HepG2 (cell line): ENCODE data around the gene GUCA1A. TPM values are rescaled to one million over a fixed set of nuclear protein-coding genes. Genes with fewer than 3 reads are reported as not detected.
A peak's percentile ranks its signal among the peaks of the same experiment; 100 is the strongest.

Experiments
- DMAP1 ChIP-seq: IDR thresholded peaks from 2 replicates; pipeline ENCODE4 v1.6.1; 2016
- DNMT1 ChIP-seq: sonication (generic); formaldehyde crosslinking; IDR thresholded peaks from 2 replicates; pipeline ENCODE4 v1.5.1; 2020; ENCODE audit warnings: mild to moderate bottlenecking, missing genetic modification reagents
- NR0B2 ChIP-seq: sonication (generic); formaldehyde crosslinking; IDR thresholded peaks from 2 replicates; pipeline ENCODE4 v1.4.0; 2020; ENCODE audit warnings: mild to moderate bottlenecking, missing genetic modification reagents
- PAX8 ChIP-seq: sonication (generic); formaldehyde crosslinking; IDR thresholded peaks from 2 replicates; pipeline ENCODE4 v1.8.0; 2022; ENCODE audit warnings: mild to moderate bottlenecking, missing genetic modification reagents, borderline replicate concordance
- RXRB ChIP-seq: IDR thresholded peaks from 2 replicates; pipeline ENCODE4 v1.6.1; 2016; ENCODE audit warnings: borderline replicate concordance, missing genetic modification reagents, missing compliant biosample characterization
- SKI ChIP-seq: fragments of 450-650 bp; IDR thresholded peaks from one replicate; pipeline ENCODE4 v1.6.1; 2018; ENCODE audit warnings: mild to moderate bottlenecking; ENCODE audit not compliant: partially characterized antibody
- TBX2 ChIP-seq: sonication (generic); formaldehyde crosslinking; IDR thresholded peaks from 2 replicates; pipeline ENCODE4 v1.5.0; 2020; ENCODE audit warnings: missing genetic modification reagents, mild to moderate bottlenecking, borderline replicate concordance
- TBX3 ChIP-seq: fragments of 450-650 bp; IDR thresholded peaks from 2 replicates; pipeline ENCODE4 v1.6.1; 2017; ENCODE audit warnings: antibody characterized with exemption, mild to moderate bottlenecking, inconsistent platforms, borderline replicate concordance
- ZBTB20 ChIP-seq: sonication (generic); formaldehyde crosslinking; IDR thresholded peaks from 2 replicates; pipeline ENCODE4 v1.8.1; 2023; ENCODE audit warnings: missing genetic modification reagents, low read depth, mild to moderate bottlenecking, borderline replicate concordance
- ZBTB38 ChIP-seq: sonication (generic); formaldehyde crosslinking; IDR thresholded peaks from 2 replicates; pipeline ENCODE4 v1.5.1; 2020; ENCODE audit warnings: mild to moderate bottlenecking, missing genetic modification reagents
- ZGPAT ChIP-seq: IDR thresholded peaks from 2 replicates; pipeline ENCODE4 v1.6.1; 2016; ENCODE audit warnings: mild to moderate bottlenecking
- ZNF274 ChIP-seq: sonication (generic); formaldehyde crosslinking; IDR thresholded peaks from 2 replicates; pipeline ENCODE4 v1.5.1; 2020; ENCODE audit warnings: mild to moderate bottlenecking, missing genetic modification reagents
- ZNF567 ChIP-seq: sonication (generic); formaldehyde crosslinking; IDR thresholded peaks from 2 replicates; pipeline ENCODE4 v1.8.1; 2023; ENCODE audit warnings: mild to moderate bottlenecking, missing genetic modification reagents, borderline replicate concordance
- ZNF572 ChIP-seq: sonication (generic); formaldehyde crosslinking; IDR thresholded peaks from 2 replicates; pipeline ENCODE4 v1.5.1; 2020; ENCODE audit warnings: mild to moderate bottlenecking, missing genetic modification reagents
- ZNF576 ChIP-seq: sonication (generic); formaldehyde crosslinking; IDR thresholded peaks from 2 replicates; pipeline ENCODE4 v1.4.0; 2020; ENCODE audit warnings: mild to moderate bottlenecking, missing genetic modification reagents
- ZNF615 ChIP-seq: sonication (generic); formaldehyde crosslinking; IDR thresholded peaks from 2 replicates; pipeline ENCODE4 v1.5.0; 2020; ENCODE audit warnings: mild to moderate bottlenecking, missing genetic modification reagents, borderline replicate concordance
- ZNF687 ChIP-seq: sonication (generic); formaldehyde crosslinking; IDR thresholded peaks from 2 replicates; pipeline ENCODE4 v1.5.1; 2020; ENCODE audit warnings: mild to moderate bottlenecking, missing genetic modification reagents, moderate library complexity
- ZNF737 ChIP-seq: sonication (generic); formaldehyde crosslinking; IDR thresholded peaks from 2 replicates; pipeline ENCODE4 v1.5.0; 2020; ENCODE audit warnings: missing genetic modification reagents, mild to moderate bottlenecking, borderline replicate concordance
- ZNF776 ChIP-seq: sonication (generic); formaldehyde crosslinking; IDR thresholded peaks from 2 replicates; pipeline ENCODE4 v1.4.0; 2020; ENCODE audit warnings: mild to moderate bottlenecking, missing genetic modification reagents
- polyA plus RNA-seq, 8 experiments: library from polyadenylated mRNA; depleted of rRNA in 3 of 8; stranded (reverse) in 7 of 8; unstranded in 1 of 8; fragments of >200 nt; fragmentation: Illumina TruSeq in 4 of 8; extraction: Trizol in 4 of 8; gene quantifications; 2 replicates each; pipeline versions ENCODE4 v1.2.1 to v1.2.3, GENCODE V29; 2011 to 2016; ENCODE audit warnings: low read depth in 4 of 8, missing spikeins in 1 of 8, mixed read lengths in 1 of 8; ENCODE audit not compliant: insufficient read depth in 1 of 8
- total RNA-seq, 5 experiments: library from RNA; depleted of rRNA; stranded (reverse); fragments of >200 nt; fragmentation: Illumina TruSeq; extraction: Trizol; gene quantifications; 2 replicates each; pipeline ENCODE4 v1.2.3, GENCODE V29; 2016; ENCODE audit warnings: low read depth in 1 of 5
- TF ChIP-seq, protein P1 (sequence below): sonication (generic); formaldehyde crosslinking; IDR thresholded peaks from 2 replicates; pipeline ENCODE4 v1.8.1; 2023; ENCODE audit warnings: mild to moderate bottlenecking, inconsistent platforms, moderate library complexity, missing genetic modification reagents, borderline replicate concordance
- TF ChIP-seq, protein P2 (sequence below): IDR thresholded peaks from 2 replicates; pipeline ENCODE4 v1.6.1; 2016; ENCODE audit warnings: missing compliant biosample characterization, missing genetic modification reagents, borderline replicate concordance

Gene GUCA1A
- total and polyA plus RNA-seq, 2 of the 13 experiments (the other 11 are each of a cell fraction or from before 2014, with no cell fraction given): not detected

- TF ChIP-seq ZGPAT (CRISPR knock-in tag): no peak
- 0 out of 2 replicates have a peak, but pooled peaks have one; percentile 55 for TF ChIP-seq NR0B2 (CRISPR knock-in tag)
- TF ChIP-seq ZNF274 (CRISPR knock-in tag): 0 out of 2 replicates have a peak, but pooled peaks have one; percentile 27
- no peak for TF ChIP-seq ZNF615
- TF ChIP-seq RXRB (CRISPR knock-in tag): 0 out of 2 replicates have a peak, but pooled peaks have one; percentile 5
- TF ChIP-seq, protein P1, sequence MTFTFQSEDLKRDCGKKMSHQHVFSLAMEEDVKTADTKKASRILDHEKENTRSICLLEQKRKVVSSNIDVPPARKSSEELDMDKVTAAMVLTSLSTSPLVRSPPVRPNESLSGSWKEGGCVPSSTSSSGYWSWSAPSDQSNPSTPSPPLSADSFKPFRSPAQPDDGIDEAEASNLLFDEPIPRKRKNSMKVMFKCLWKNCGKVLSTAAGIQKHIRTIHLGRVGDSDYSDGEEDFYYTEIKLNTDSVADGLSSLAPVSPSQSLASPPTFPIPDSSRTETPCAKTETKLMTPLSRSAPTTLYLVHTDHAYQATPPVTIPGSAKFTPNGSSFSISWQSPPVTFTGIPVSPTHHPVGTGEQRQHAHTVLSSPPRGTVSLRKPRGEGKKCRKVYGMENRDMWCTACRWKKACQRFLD (CRISPR knock-in tag): no peak
- TF ChIP-seq DNMT1: peak; percentile 64; the same call in 1 of the 2 replicates
- no peak for TF ChIP-seq PAX8 (CRISPR knock-in tag)
- TF ChIP-seq ZNF737 (CRISPR knock-in tag): no peak
- TF ChIP-seq ZNF572 (CRISPR knock-in tag): 0 out of 2 replicates have a peak, but pooled peaks have one; percentile 20
- no peak for TF ChIP-seq DMAP1
- TF ChIP-seq TBX3: no peak
- TF ChIP-seq ZNF687 (CRISPR knock-in tag): peak; percentile 12; the same call in 1 of the 2 replicates
- TF ChIP-seq, protein P2, sequence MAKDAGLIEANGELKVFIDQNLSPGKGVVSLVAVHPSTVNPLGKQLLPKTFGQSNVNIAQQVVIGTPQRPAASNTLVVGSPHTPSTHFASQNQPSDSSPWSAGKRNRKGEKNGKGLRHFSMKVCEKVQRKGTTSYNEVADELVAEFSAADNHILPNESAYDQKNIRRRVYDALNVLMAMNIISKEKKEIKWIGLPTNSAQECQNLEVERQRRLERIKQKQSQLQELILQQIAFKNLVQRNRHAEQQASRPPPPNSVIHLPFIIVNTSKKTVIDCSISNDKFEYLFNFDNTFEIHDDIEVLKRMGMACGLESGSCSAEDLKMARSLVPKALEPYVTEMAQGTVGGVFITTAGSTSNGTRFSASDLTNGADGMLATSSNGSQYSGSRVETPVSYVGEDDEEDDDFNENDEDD: no peak
- TF ChIP-seq SKI: no peak
- TF ChIP-seq ZBTB38 (CRISPR knock-in tag): no peak
- peak; percentile 15; the same call in 1 of the 2 replicates for TF ChIP-seq ZNF576 (CRISPR knock-in tag)
- 0 out of 2 replicates have a peak, but pooled peaks have one; percentile 47 for TF ChIP-seq TBX2
- no peak for TF ChIP-seq ZNF567 (CRISPR knock-in tag)
- no peak for TF ChIP-seq ZBTB20 (CRISPR knock-in tag)
- TF ChIP-seq ZNF776 (CRISPR knock-in tag): peak; percentile 59; the same call in 1 of the 2 replicates
Observed at GRCh38 chr6:42162812-42163211, 10.4 kb upstream of the GUCA1A start (continued).
